Duodenal mucosa (tissue), 2 donors: ENCODE results near the gene SLC38A11.
"Not testable (repeated sequence)": the region's sequence is repeated elsewhere in the genome, so short reads cannot be mapped to it uniquely, and the experiment has no call there.

Source experiments
- H3K27ac ChIP-seq: one replicate; pipeline ENCODE4 v1.7.0; 2013; ENCODE audit warnings: low read depth, low read length
- H3K27me3 ChIP-seq, 2 donors: one replicate each; pipeline ENCODE4 v1.7.0; 2013; ENCODE audit warnings: low read length in 2 of 2, control low read depth in 1 of 2; ENCODE audit not compliant: insufficient read depth in 2 of 2, control insufficient read depth in 1 of 2
- H3K36me3 ChIP-seq, 2 donors: one replicate each; pipeline ENCODE4 v1.7.0; 2013; ENCODE audit warnings: low read length in 2 of 2, control low read depth in 1 of 2; ENCODE audit not compliant: insufficient read depth in 2 of 2, control insufficient read depth in 1 of 2
- H3K4me1 ChIP-seq, 2 donors: one replicate each; pipeline ENCODE4 v1.7.0; 2013; ENCODE audit warnings: low read length in 2 of 2, control low read depth in 1 of 2; ENCODE audit not compliant: insufficient read depth in 2 of 2, control insufficient read depth in 1 of 2
- H3K4me3 ChIP-seq, 2 donors: one replicate each; pipeline ENCODE4 v1.7.0; 2013; ENCODE audit warnings: low read length in 2 of 2, low read depth in 1 of 2
- H3K9ac ChIP-seq, 2 donors: one replicate each; pipeline ENCODE4 v1.7.0; 2013; ENCODE audit warnings: low read length in 2 of 2, low read depth in 1 of 2
- H3K9me3 ChIP-seq, 2 donors: one replicate each; pipeline ENCODE4 v1.7.0; 2013; ENCODE audit warnings: low read length in 2 of 2, control low read depth in 1 of 2; ENCODE audit not compliant: control insufficient read depth in 1 of 2

The SLC38A11 gene

GRCh38 chr2:164988805-164989204, 33.5 kb upstream of the SLC38A11 start:
- H3K4me3 ChIP-seq, H3K27me3 ChIP-seq, H3K4me1 ChIP-seq, H3K9ac ChIP-seq, H3K36me3 ChIP-seq, H3K27ac ChIP-seq, H3K9me3 ChIP-seq: not testable (repeated sequence)

DNA sequence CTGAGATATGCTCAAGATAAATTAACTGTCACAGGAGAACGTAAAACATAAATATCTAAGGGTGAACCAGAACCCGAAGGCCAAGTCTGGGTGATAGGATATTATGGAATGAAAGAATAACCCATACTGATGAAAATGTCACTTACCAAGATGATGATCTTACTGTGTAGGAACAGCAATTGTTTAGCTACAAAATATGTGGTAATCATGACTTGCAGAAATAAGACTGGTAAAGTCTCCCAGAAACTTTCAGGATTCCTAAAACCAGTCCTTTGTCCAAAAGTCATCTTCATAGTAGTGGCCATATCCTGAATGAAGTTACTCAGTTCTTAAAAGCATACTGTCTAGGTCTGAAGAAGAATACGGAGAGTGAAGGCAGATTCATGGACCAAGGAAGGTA, 30.7 kb upstream of the SLC38A11 start:
- H3K9ac ChIP-seq, H3K36me3 ChIP-seq, H3K4me3 ChIP-seq, H3K9me3 ChIP-seq, H3K27me3 ChIP-seq, H3K4me1 ChIP-seq, H3K27ac ChIP-seq: not testable (repeated sequence)

DNA sequence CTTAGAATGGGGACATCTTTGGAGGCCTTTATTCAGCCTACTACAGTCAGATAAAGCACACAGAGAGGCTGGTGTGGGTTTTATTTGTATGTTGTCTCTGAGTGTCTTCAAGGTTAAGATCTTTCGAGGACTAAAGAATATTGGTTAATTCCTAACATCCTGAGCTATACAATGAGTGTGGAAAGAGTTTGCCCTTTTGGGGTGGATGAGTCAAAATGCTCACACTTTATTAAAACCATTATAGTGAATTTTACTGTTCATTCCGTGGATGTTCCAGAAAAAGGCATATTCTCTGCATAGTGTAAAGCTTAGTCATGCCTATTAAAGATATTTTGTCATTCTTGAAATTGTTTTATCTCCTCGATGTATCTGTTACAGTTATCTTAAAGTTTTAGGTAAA, 29.1 kb upstream of the SLC38A11 start:
- H3K9me3 ChIP-seq: no peaks in the 10 kb centered on the region
- H3K4me1 ChIP-seq: no peaks in the 10 kb centered on the region
- no peaks in the 10 kb centered on the region for H3K27me3 ChIP-seq
- no peaks in the 10 kb centered on the region for H3K36me3 ChIP-seq
- no peak overlapping the region for H3K4me3 ChIP-seq
- H3K27ac ChIP-seq: no peak overlapping the region
- H3K9ac ChIP-seq: no peak overlapping the region

DNA sequence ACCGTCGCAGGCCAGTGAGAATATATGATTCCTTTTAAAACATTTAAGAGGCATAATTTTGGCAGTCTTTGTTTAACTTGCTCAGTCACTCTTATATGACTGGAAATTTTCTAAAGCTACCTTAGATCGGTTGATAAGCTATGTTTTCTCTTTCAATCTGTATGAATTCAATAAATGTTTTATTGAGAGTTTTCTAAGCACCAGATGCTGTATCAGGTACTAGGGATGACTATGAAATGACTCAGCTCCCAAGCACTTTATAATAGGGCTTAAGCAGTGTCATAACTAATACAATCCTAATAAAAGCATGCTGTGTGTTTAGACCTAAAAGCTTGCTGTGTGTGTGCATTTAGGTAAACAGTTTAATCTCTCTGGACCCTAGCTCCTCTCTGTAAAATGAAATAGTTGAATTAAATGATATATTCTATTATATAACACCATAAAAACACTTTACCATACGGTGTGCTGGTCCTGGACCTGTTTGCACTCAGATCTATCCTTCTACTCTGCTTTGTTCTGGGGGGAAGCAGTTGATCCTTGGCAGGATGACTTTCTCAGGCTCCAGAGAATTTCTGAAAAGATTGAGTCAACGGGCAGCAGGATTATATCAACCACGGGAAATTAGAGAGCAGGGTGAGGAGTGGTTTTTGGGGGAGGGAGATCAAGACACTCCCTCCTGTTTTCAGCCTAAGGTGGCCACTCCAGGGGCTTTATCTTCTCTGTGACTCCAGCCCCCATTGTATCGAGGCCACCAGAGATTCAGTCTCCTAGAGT, 26.1 kb upstream of the SLC38A11 start:
- no peaks in the 10 kb centered on the region for H3K27me3 ChIP-seq
- H3K36me3 ChIP-seq: no peaks in the 10 kb centered on the region
- no peak overlapping the region for H3K27ac ChIP-seq
- no peaks in the 10 kb centered on the region for H3K4me1 ChIP-seq
- no peaks in the 10 kb centered on the region for H3K9me3 ChIP-seq
- no peak overlapping the region for H3K9ac ChIP-seq
- H3K4me3 ChIP-seq: no peak overlapping the region

- not testable (repeated sequence) for H3K36me3 ChIP-seq, H3K9ac ChIP-seq, H3K9me3 ChIP-seq, H3K4me3 ChIP-seq, H3K27ac ChIP-seq, H3K27me3 ChIP-seq, H3K4me1 ChIP-seq
These were observed 25.4 kb upstream of the SLC38A11 start for GRCh38 chr2:164980688-164981087.

DNA sequence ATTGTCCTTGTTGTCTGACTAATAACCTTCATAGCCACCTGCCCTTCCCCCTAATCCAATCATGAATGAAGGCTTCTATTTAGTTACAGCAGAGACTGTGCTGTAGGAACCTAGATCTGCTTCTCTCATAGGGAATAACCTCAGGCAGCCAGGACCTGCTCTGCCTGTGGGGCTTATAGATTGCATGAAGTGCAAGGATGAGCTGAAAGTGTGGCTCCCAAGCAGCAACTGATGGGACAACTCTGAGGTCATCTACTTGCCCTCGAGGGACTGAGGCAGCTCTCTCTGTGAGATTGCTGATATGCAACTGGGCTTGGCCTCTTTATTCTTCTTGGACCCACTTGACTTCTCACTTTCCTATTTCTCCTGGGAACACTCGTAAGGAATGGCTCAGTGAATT, 23.8 kb upstream of the SLC38A11 start:
- no peak overlapping the region for H3K4me3 ChIP-seq
- no peaks in the 10 kb centered on the region for H3K9me3 ChIP-seq
- no peaks in the 10 kb centered on the region for H3K27me3 ChIP-seq
- H3K4me1 ChIP-seq: no peaks in the 10 kb centered on the region
- no peak overlapping the region for H3K27ac ChIP-seq
- no peaks in the 10 kb centered on the region for H3K36me3 ChIP-seq
- no peak overlapping the region for H3K9ac ChIP-seq

DNA sequence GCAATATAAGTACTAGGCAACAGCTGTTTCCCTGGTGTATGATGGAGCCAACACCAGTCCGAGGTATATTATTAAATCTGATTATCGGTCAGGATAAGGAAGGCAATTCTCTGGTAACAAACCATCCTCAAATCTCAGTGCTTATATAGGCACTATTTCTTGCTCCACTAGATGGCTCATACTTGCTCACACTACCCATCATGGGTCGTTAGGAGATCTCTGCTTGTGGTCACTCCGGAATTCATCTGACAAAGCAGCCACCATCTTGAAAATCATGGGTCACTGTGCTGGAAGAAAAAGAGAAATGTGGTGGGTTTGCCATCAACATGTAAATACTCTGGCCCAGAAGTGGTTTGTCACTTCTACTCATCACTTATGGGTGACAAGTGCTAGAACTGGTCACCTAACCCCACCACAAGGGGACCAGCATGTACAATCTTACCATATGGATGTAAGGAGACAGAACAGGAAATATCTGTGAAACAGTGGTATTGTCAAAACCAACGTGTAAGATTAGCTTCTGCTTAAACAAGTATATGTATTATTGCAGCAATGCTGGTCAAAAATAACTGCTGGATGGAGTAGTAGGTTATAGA, 21.6 kb upstream of the SLC38A11 start:
- not testable (repeated sequence) for H3K9ac ChIP-seq, H3K36me3 ChIP-seq, H3K4me3 ChIP-seq, H3K27ac ChIP-seq, H3K4me1 ChIP-seq, H3K27me3 ChIP-seq, H3K9me3 ChIP-seq

GRCh38 chr2:164976301-164976700, 21.0 kb upstream of the SLC38A11 start:
- Histone ChIP-seq H3K9ac (no peak overlapping the region), H3K4me3 (no peak overlapping the region), H3K9me3 (no peaks in the 10 kb centered on the region), H3K36me3 (no peaks in the 10 kb centered on the region), H3K4me1 (no peaks in the 10 kb centered on the region), H3K27ac (no peak overlapping the region), H3K27me3 (no peaks in the 10 kb centered on the region)

- Histone ChIP-seq H3K9ac (no peak overlapping the region), H3K36me3 (no peaks in the 10 kb centered on the region), H3K9me3 (no peaks in the 10 kb centered on the region), H3K27ac (no peak overlapping the region), H3K4me1 (no peaks in the 10 kb centered on the region), H3K4me3 (no peak overlapping the region), H3K27me3 (no peaks in the 10 kb centered on the region)
These were observed 20.6 kb upstream of the SLC38A11 start for GRCh38 chr2:164975891-164976290.

DNA sequence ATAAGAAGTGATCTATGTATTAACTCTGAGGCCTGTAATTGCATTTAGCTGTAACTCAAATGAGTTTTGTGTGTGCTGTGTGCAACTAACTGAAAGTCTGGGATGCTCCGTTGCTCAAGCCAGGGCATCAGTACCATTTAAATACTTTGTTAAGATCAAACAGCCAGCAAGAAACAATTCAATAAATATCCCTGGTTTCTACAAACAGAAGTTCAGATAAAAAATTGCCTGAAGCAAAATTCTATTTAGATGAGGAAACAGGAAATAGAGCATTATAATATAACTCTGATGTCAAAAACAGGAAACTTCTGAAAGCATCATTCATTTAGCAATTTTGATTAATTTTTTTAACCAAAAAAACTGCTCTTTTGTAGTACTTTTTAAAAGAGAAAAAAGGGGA, 18.9 kb upstream of the SLC38A11 start:
- no peak overlapping the region for H3K27ac ChIP-seq
- no peak overlapping the region for H3K4me3 ChIP-seq
- H3K9ac ChIP-seq: no peak overlapping the region
- H3K4me1 ChIP-seq: no peaks in the 10 kb centered on the region
- H3K9me3 ChIP-seq: no peaks in the 10 kb centered on the region
- no peaks in the 10 kb centered on the region for H3K36me3 ChIP-seq
- no peaks in the 10 kb centered on the region for H3K27me3 ChIP-seq
